ENCODE measurements around the gene TYROBP. TPM values are rescaled to one million over a fixed set of nuclear protein-coding genes. Genes with fewer than 3 reads are reported as not detected.
A peak's percentile ranks its signal among the peaks of the same experiment; 100 is the strongest.

TYROBP gene
- polyA plus RNA-seq, 1 experiment = not detected

DNA sequence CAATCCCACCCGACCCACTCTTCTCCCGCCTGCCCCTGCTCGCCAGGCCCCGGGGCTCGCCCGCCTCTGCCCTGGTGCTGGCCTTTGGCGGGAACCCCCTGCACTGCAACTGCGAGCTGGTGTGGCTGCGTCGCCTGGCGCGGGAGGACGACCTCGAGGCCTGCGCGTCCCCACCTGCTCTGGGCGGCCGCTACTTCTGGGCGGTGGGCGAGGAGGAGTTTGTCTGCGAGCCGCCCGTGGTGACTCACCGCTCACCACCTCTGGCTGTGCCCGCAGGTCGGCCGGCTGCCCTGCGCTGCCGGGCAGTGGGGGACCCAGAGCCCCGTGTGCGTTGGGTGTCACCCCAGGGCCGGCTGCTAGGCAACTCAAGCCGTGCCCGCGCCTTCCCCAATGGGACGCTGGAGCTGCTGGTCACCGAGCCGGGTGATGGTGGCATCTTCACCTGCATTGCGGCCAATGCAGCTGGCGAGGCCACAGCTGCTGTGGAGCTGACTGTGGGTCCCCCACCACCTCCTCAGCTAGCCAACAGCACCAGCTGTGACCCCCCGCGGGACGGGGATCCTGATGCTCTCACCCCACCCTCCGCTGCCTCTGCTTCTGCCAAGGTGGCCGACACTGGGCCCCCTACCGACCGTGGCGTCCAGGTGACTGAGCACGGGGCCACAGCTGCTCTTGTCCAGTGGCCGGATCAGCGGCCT is 32.1 kb upstream of the TYROBP start:
- no peak for DNase-seq (ENCODE audit: low read depth, low spot score)

DNA sequence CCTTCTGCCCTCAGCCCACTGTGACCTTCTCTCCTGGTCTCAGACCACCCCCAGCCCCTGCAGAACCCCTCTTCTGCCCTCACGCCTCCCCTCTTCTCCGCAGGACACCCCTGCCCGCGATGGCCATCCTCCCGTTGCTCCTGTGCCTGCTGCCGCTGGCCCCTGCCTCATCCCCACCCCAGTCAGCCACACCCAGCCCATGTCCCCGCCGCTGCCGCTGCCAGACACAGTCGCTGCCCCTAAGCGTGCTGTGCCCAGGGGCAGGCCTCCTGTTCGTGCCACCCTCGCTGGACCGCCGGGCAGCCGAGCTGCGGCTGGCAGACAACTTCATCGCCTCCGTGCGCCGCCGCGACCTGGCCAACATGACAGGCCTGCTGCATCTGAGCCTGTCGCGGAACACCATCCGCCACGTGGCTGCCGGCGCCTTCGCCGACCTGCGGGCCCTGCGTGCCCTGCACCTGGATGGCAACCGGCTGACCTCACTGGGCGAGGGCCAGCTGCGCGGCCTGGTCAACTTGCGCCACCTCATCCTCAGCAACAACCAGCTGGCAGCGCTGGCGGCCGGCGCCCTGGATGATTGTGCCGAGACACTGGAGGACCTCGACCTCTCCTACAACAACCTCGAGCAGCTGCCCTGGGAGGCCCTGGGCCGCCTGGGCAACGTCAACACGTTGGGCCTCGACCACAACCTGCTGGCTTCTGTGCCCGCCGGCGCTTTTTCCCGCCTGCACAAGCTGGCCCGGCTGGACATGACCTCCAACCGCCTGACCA is 31.4 kb upstream of the TYROBP start:
- POLR2A ChIA-PET = no interaction called here
- Histone ChIP-seq H3K27ac (ENCODE audit: low read depth, low read length) (no peak overlapping the region), H3K9me3 (ENCODE audit: control insufficient read depth, insufficient read depth, low read length) (no peaks in the 10 kb centered on the region; the same call in 1 of the 2 replicates), H3K4me3 (ENCODE audit: low read depth, low read length) (no peak overlapping the region), H3K27me3 (ENCODE audit: control insufficient read depth, insufficient read depth, low read length) (no peaks in the 10 kb centered on the region)
- DNase-seq (ENCODE audit: low read depth, low spot score) = no peak
- CTCF ChIA-PET = no interaction called here
- TF ChIP-seq, protein P1, sequence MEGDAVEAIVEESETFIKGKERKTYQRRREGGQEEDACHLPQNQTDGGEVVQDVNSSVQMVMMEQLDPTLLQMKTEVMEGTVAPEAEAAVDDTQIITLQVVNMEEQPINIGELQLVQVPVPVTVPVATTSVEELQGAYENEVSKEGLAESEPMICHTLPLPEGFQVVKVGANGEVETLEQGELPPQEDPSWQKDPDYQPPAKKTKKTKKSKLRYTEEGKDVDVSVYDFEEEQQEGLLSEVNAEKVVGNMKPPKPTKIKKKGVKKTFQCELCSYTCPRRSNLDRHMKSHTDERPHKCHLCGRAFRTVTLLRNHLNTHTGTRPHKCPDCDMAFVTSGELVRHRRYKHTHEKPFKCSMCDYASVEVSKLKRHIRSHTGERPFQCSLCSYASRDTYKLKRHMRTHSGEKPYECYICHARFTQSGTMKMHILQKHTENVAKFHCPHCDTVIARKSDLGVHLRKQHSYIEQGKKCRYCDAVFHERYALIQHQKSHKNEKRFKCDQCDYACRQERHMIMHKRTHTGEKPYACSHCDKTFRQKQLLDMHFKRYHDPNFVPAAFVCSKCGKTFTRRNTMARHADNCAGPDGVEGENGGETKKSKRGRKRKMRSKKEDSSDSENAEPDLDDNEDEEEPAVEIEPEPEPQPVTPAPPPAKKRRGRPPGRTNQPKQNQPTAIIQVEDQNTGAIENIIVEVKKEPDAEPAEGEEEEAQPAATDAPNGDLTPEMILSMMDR (IDR thresholded peaks at IDR 0.05; ENCODE audit: low read depth, low read length) = no peak

More for the DNA sequence above, 32.1 kb upstream of the TYROBP start:
- ChIA-PET POLR2A (no interaction called here), CTCF (no interaction called here)
- H3K9me3 ChIP-seq (ENCODE audit: control insufficient read depth, insufficient read depth, low read length) = no peaks in the 10 kb centered on the region; the same call in 1 of the 2 replicates
- no peak overlapping the region for H3K4me3 ChIP-seq (ENCODE audit: low read depth, low read length)
- no peaks in the 10 kb centered on the region for H3K27me3 ChIP-seq (ENCODE audit: control insufficient read depth, insufficient read depth, low read length)
- TF ChIP-seq, protein P1 (IDR thresholded peaks at IDR 0.05; ENCODE audit: low read depth, low read length) = no peak
- no peak overlapping the region for H3K27ac ChIP-seq (ENCODE audit: low read depth, low read length)

- Histone ChIP-seq H3K27me3 (ENCODE audit: control insufficient read depth, insufficient read depth, low read length) (no peaks in the 10 kb centered on the region), H3K4me3 (ENCODE audit: low read depth, low read length) (peak overlapping the region; percentile 74), H3K9me3 (ENCODE audit: control insufficient read depth, insufficient read depth, low read length) (no peaks in the 10 kb centered on the region; the same call in 1 of the 2 replicates), H3K27ac (ENCODE audit: low read depth, low read length) (no peak overlapping the region)
- TF ChIP-seq, protein P1 (IDR thresholded peaks at IDR 0.05; ENCODE audit: low read depth, low read length) = no peak
- CTCF ChIA-PET = interaction anchor here (0.6 to 1.6 kb wide), 2 partner anchors 11 to 56 kb away, joined by 4 to 5 read pairs; no protein-coding TSS in a partner anchor
- no peak for DNase-seq (ENCODE audit: low read depth, low spot score)
- POLR2A ChIA-PET = no interaction called here
Observed at GRCh38 chr19:35938282-35939224, 30.5 kb upstream of the TYROBP start.

GRCh38 chr19:35937345-35938281 is 29.5 kb upstream of the TYROBP start:
- TF ChIP-seq, protein P1 (IDR thresholded peaks at IDR 0.05; ENCODE audit: low read depth, low read length) = no peak
- Histone ChIP-seq H3K27ac (ENCODE audit: low read depth, low read length) (no peak overlapping the region), H3K9me3 (ENCODE audit: control insufficient read depth, insufficient read depth, low read length) (no peaks in the 10 kb centered on the region; the same call in 1 of the 2 replicates), H3K4me3 (ENCODE audit: low read depth, low read length) (peak overlapping the region; percentile 74), H3K27me3 (ENCODE audit: control insufficient read depth, insufficient read depth, low read length) (no peaks in the 10 kb centered on the region)
- ChIA-PET POLR2A (interaction anchor here (0.7 kb wide), 1 partner anchor 58 kb away, joined by 3 read pairs; no protein-coding TSS in a partner anchor), CTCF (interaction anchor here (0.5 to 1.6 kb wide), 2 partner anchors 55 to 116 kb away, joined by 3 to 4 read pairs; no protein-coding TSS in a partner anchor)
- DNase-seq (ENCODE audit: low read depth, low spot score) = no peak

Data from AG04450 (cell line).